ENCODE data around the gene RUSC1. TPM values are rescaled to one million over a fixed set of nuclear protein-coding genes. Genes with fewer than 3 reads are reported as not detected.

RUSC1 gene
- total RNA-seq, 1 experiment from 2014 or later, result 80.3 TPM

- Histone ChIP-seq H3K27ac (ENCODE audit: low read length) (no peak overlapping the region), H3K4me2 (ENCODE audit: low read length) (no peak overlapping the region), H2AFZ (ENCODE audit: low read length) (no peak overlapping the region), H3K27me3 (ENCODE audit: low read length) (no peaks in the 10 kb centered on the region), H3F3A (ENCODE audit: low read length, unreplicated experiment) (no peaks in the 10 kb centered on the region), H3K79me2 (ENCODE audit: low read length) (peaks cover 35% of the 10 kb centered on the region), H3K9me2 (replicated peaks; ENCODE audit: low read length) (no peaks in the 10 kb centered on the region), H3K9me3 (ENCODE audit: low read length) (no peaks in the 10 kb centered on the region), H3K4me1 (ENCODE audit: insufficient read depth, low read length) (peaks cover 17% of the 10 kb centered on the region; the same call in 1 of the 2 replicates), H3K4me3 (ENCODE audit: low read length) (no peak overlapping the region), H3K9ac (ENCODE audit: low read length) (no peak overlapping the region), H4K20me1 (ENCODE audit: low read length) (no peaks in the 10 kb centered on the region), H3K36me3 (ENCODE audit: low read depth, low read length) (peaks cover 16% of the 10 kb centered on the region)
- DNase-seq, result peak; percentile 46
- BruUV-seq (replicated peaks), result no TSS peak
- TF ChIP-seq EZH2 (IDR thresholded peaks at IDR 0.05; ENCODE audit: low read length, unreplicated experiment), result no peak
- TF ChIP-seq EZH2phosphoT487 (IDR thresholded peaks at IDR 0.05; ENCODE audit: borderline replicate concordance, low read length), result no peak
- peak; percentile 45 for TF ChIP-seq CTCF (conservative IDR thresholded peaks at IDR 0.05; ENCODE audit: low read depth, low read length)
- intact Hi-C loops (cut with micrococcal nuclease), result no loop called here
- no peak for ATAC-seq
- ChIA-PET POLR2A (ENCODE audit: unreplicated experiment) (no interaction called here), CTCF (no interaction called here)
Observed at GRCh38 chr1:155307247-155307740, 13.4 kb upstream of the RUSC1 start.

GRCh38 chr1:155308493-155309422 is 11.9 kb upstream of the RUSC1 start, which contains the start of gene FDPS:
FDPS (plus strand) TSS chr1:155308866; CDS start chr1:155309790, 924 bp downstream.
- intact Hi-C loops (cut with micrococcal nuclease), result loop anchor here (1.0 to 2.0 kb wide), 3 partner anchors 15 to 64 kb away; partner anchors contain the start of gene HCN3

More at GRCh38 chr1:155308493-155309422, 11.9 kb upstream of the RUSC1 start, which contains the start of gene FDPS:
- Histone ChIP-seq H3F3A (ENCODE audit: low read length, unreplicated experiment) (no peaks in the 10 kb centered on the region), H3K9me2 (replicated peaks; ENCODE audit: low read length) (no peaks in the 10 kb centered on the region), H3K79me2 (ENCODE audit: low read length) (peaks cover 43% of the 10 kb centered on the region), H3K4me2 (ENCODE audit: low read length) (peak within 1 kb of the TSS; percentile 93), H3K9ac (ENCODE audit: low read length) (peak within 1 kb of the TSS; percentile 96), H4K20me1 (ENCODE audit: low read length) (no peaks in the 10 kb centered on the region), H3K27me3 (ENCODE audit: low read length) (no peaks in the 10 kb centered on the region), H3K36me3 (ENCODE audit: low read depth, low read length) (peaks cover 24% of the 10 kb centered on the region), H3K27ac (ENCODE audit: low read length) (peak within 1 kb of the TSS; percentile 85), H3K4me1 (ENCODE audit: insufficient read depth, low read length) (peaks cover 17% of the 10 kb centered on the region; the same call in 1 of the 2 replicates), H2AFZ (ENCODE audit: low read length) (peak within 1 kb of the TSS; percentile 81), H3K4me3 (ENCODE audit: low read length) (peak within 1 kb of the TSS; percentile 92), H3K9me3 (ENCODE audit: low read length) (no peaks in the 10 kb centered on the region)
- no peak for TF ChIP-seq EZH2phosphoT487 (IDR thresholded peaks at IDR 0.05; ENCODE audit: borderline replicate concordance, low read length)
- no peak for TF ChIP-seq EZH2 (IDR thresholded peaks at IDR 0.05; ENCODE audit: low read length, unreplicated experiment)
- no peak for TF ChIP-seq CTCF (conservative IDR thresholded peaks at IDR 0.05; ENCODE audit: low read depth, low read length)
- ChIA-PET CTCF (no interaction called here), POLR2A (ENCODE audit: unreplicated experiment) (interaction anchor here (0.6 kb wide), 1 partner anchor 101 kb away, joined by 7 read pairs; no protein-coding TSS in a partner anchor)
- TSS peak; percentile 93 for BruUV-seq (replicated peaks)
- ATAC-seq (peak; percentile 97), DNase-seq (peak; percentile 100)
